GM12873 (cell line): Measurements from ENCODE around the gene SORBS1.

ENCODE experiments used
- TF ChIP-seq, protein P1 (sequence below): IDR thresholded peaks from 2 replicates; pipeline ENCODE4 v1.5.1; 2012; ENCODE audit warnings: low read depth, mild to moderate bottlenecking, moderate library complexity, low read length, control low read depth; ENCODE audit not compliant: insufficient read depth; ENCODE audit errors: missing control alignments

Gene SORBS1

DNA sequence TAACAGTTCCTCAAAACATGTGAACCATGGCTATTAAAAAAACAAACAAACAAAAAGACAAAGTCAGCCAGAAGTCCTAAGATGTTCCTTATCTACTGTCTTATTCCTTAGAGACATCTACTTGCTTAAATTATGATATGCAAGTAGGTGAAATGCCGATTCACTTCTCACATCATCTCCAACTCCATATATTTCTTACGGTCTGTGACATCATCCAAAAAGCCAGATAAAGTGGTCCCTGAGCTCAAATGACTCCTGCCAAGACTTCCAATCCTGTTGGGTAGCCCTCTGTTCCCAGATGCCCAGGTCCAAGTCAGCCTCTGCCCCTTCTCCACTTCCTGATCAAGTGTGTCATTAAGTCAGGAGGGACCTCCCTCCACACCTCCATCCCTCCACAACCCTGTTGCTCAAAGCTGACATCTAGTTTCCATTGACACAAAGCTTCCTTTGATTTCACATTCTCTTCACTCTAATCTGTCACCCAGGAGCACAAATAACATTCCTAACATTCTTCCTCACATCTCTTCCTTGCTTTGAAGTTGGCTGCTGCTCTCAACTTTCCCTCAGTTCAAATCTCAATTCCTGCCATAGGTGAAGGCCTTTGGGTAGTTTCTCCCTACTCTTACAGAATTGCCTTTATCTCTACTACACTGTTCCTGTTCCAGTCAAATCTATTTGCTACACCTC lies 214.3 kb downstream of the SORBS1 start:
- TF ChIP-seq, protein P1, sequence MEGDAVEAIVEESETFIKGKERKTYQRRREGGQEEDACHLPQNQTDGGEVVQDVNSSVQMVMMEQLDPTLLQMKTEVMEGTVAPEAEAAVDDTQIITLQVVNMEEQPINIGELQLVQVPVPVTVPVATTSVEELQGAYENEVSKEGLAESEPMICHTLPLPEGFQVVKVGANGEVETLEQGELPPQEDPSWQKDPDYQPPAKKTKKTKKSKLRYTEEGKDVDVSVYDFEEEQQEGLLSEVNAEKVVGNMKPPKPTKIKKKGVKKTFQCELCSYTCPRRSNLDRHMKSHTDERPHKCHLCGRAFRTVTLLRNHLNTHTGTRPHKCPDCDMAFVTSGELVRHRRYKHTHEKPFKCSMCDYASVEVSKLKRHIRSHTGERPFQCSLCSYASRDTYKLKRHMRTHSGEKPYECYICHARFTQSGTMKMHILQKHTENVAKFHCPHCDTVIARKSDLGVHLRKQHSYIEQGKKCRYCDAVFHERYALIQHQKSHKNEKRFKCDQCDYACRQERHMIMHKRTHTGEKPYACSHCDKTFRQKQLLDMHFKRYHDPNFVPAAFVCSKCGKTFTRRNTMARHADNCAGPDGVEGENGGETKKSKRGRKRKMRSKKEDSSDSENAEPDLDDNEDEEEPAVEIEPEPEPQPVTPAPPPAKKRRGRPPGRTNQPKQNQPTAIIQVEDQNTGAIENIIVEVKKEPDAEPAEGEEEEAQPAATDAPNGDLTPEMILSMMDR: no peak

DNA sequence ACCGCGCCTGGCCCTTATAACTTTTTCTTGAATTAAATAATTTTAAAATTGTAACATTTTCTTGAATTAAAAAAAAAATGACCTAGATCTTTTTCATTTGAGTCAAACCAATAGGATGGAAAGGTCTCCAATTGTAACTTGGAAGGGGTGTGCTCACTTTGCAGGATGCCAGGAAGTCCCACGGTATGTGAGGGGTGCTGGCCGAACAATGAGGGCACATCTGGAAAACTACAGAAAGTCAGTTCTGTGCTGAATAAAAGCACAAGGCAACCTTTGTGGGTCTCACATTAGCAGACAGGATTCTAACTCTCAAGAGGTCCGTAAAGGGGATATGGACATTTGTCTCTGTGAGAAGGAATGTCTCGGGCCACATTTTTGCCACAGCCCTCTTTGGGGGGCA lies 217.6 kb downstream of the SORBS1 start:
- TF ChIP-seq, protein P1: no peak

GRCh38 chr10:95341716-95342130 lies 219.4 kb downstream of the SORBS1 start:
- TF ChIP-seq, protein P1: no peak

- TF ChIP-seq, protein P1: no peak
Observed at GRCh38 chr10:95339863-95340262, 221.3 kb downstream of the SORBS1 start.

- TF ChIP-seq, protein P1: no peak
Observed at GRCh38 chr10:95337423-95338160, 223.6 kb downstream of the SORBS1 start.

DNA sequence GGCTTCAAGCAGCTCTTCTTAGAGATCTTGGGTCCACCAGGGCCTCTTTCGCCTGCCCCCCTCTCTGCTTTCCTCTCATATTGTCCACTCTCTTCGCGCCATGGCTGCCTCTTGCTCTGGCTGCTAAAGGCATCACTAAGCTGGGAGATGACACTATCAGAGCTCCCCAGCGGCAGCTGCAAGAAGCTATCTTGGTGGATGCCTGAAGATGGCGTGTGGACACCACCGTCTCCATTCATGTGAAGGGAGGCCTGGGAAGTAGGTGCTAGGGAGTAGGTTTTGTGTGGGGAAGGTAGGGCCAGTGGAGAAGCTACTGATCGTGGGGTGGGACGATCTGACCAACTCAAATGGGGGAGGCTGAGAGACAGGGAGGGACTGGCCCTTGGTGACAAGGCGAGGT lies 224.5 kb downstream of the SORBS1 start:
- TF ChIP-seq, protein P1: no peak

DNA sequence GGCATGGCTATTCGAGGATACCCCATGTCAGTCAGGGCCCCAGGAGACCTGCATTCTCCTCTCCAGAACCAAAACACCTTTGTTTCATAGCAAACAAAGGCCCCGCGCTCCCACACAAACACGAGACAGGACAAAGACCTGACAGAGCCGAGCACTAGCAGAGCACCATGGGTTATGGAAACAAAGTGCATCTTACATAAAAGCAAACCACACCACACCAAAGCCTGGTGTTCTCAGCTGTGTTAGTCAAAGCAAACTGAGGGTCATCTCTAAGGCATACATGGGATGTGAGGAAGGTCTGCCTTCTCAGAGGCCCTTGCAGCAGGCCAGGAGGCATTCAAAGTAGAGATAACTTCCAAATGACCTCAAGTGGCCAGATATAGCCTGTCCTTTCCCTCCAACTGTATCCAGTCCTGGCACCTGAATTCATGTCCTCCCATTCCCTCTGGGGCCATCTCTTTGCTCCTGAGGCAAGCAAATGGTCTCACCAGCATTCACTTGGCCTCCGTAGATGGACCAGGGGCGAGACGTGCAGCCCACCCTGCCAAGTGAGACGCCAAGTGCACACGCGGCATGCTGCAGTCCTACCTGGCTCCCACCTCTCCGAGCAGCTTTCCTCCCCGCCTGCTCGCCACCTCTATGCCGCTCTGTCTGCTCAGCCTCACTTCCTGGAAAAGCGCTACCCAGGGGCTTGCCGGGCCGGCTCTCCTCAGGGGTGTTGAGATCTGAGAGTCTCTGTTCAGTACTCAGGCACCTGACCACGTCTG lies 225.1 kb downstream of the SORBS1 start:
- TF ChIP-seq, protein P1: no peak
